ENCODE results near the gene CKAP5. TPM values are rescaled to one million over a fixed set of nuclear protein-coding genes. Genes with fewer than 3 reads are reported as not detected.

CKAP5 gene
- total and polyA plus RNA-seq, 2 experiments from 2014 or later: 67.9 to 120 TPM

DNA sequence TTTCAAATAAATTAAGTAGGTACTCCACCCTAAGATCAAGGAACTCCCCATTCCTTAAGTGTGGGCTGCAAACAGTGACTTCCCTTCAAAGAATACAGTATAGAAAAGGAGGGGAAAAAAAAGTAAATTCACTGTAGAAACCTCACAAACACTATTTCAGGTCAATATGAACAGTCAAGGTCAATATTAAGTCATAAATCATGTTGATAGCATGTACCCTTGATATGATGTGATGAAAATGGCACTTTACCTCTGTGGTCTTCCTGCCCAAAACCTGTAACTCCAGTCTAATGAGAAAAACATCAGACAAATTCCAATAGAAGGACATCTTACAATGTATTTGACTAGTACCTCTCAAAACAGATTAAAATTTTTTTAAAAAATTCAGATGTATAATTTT, 8.2 kb downstream of the CKAP5 start:
- Histone ChIP-seq H3K27ac (ENCODE audit: low read depth) (no peak overlapping the region), H3K36me3 (ENCODE audit: insufficient read depth) (no peaks in the 10 kb centered on the region), H3K27me3 (ENCODE audit: insufficient read depth) (no peaks in the 10 kb centered on the region), H3K9me2 (ENCODE audit: insufficient read depth) (no peaks in the 10 kb centered on the region), H4K20me1 (replicated peaks; ENCODE audit: insufficient read depth) (peaks cover 47% of the 10 kb centered on the region), H3K4me3 (no peak overlapping the region), H3K4me2 (no peak overlapping the region), H3F3A (replicated peaks; ENCODE audit: low read depth) (no peaks in the 10 kb centered on the region), H3K4me1 (ENCODE audit: insufficient read depth) (peaks cover 29% of the 10 kb centered on the region), H2AFZ (no peak overlapping the region), H3K79me2 (replicated peaks; ENCODE audit: insufficient read depth) (peaks cover 100% of the 10 kb centered on the region)
- no peak for TF ChIP-seq JUNB (IDR thresholded peaks at IDR 0.05; ENCODE audit: unreplicated experiment)
- TF ChIP-seq, protein P1, sequence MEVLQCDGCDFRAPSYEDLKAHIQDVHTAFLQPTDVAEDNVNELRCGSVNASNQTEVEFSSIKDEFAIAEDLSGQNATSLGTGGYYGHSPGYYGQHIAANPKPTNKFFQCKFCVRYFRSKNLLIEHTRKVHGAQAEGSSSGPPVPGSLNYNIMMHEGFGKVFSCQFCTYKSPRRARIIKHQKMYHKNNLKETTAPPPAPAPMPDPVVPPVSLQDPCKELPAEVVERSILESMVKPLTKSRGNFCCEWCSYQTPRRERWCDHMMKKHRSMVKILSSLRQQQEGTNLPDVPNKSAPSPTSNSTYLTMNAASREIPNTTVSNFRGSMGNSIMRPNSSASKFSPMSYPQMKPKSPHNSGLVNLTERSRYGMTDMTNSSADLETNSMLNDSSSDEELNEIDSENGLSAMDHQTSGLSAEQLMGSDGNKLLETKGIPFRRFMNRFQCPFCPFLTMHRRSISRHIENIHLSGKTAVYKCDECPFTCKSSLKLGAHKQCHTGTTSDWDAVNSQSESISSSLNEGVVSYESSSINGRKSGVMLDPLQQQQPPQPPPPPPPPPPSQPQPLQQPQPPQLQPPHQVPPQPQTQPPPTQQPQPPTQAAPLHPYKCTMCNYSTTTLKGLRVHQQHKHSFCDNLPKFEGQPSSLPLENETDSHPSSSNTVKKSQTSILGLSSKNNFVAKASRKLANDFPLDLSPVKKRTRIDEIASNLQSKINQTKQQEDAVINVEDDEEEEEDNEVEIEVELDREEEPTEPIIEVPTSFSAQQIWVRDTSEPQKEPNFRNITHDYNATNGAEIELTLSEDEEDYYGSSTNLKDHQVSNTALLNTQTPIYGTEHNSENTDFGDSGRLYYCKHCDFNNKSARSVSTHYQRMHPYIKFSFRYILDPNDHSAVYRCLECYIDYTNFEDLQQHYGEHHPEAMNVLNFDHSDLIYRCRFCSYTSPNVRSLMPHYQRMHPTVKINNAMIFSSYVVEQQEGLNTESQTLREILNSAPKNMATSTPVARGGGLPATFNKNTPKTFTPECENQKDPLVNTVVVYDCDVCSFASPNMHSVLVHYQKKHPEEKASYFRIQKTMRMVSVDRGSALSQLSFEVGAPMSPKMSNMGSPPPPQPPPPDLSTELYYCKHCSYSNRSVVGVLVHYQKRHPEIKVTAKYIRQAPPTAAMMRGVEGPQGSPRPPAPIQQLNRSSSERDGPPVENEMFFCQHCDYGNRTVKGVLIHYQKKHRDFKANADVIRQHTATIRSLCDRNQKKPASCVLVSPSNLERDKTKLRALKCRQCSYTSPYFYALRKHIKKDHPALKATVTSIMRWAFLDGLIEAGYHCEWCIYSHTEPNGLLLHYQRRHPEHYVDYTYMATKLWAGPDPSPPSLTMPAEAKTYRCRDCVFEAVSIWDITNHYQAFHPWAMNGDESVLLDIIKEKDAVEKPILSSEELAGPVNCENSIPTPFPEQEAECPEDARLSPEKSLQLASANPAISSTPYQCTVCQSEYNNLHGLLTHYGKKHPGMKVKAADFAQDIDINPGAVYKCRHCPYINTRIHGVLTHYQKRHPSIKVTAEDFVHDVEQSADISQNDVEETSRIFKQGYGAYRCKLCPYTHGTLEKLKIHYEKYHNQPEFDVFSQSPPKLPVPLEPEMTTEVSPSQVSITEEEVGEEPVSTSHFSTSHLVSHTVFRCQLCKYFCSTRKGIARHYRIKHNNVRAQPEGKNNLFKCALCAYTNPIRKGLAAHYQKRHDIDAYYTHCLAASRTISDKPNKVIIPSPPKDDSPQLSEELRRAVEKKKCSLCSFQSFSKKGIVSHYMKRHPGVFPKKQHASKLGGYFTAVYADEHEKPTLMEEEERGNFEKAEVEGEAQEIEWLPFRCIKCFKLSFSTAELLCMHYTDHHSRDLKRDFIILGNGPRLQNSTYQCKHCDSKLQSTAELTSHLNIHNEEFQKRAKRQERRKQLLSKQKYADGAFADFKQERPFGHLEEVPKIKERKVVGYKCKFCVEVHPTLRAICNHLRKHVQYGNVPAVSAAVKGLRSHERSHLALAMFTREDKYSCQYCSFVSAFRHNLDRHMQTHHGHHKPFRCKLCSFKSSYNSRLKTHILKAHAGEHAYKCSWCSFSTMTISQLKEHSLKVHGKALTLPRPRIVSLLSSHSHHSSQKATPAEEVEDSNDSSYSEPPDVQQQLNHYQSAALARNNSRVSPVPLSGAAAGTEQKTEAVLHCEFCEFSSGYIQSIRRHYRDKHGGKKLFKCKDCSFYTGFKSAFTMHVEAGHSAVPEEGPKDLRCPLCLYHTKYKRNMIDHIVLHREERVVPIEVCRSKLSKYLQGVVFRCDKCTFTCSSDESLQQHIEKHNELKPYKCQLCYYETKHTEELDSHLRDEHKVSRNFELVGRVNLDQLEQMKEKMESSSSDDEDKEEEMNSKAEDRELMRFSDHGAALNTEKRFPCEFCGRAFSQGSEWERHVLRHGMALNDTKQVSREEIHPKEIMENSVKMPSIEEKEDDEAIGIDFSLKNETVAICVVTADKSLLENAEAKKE (CRISPR knock-in tag; IDR thresholded peaks at IDR 0.05): no peak
- TF ChIP-seq ZNF331 (CRISPR knock-in tag; IDR thresholded peaks at IDR 0.05; ENCODE audit: low read depth): no peak
- no peak for TF ChIP-seq CREB1 (CRISPR knock-in tag; IDR thresholded peaks at IDR 0.05; ENCODE audit: low read depth)
- TF ChIP-seq, protein P2, sequence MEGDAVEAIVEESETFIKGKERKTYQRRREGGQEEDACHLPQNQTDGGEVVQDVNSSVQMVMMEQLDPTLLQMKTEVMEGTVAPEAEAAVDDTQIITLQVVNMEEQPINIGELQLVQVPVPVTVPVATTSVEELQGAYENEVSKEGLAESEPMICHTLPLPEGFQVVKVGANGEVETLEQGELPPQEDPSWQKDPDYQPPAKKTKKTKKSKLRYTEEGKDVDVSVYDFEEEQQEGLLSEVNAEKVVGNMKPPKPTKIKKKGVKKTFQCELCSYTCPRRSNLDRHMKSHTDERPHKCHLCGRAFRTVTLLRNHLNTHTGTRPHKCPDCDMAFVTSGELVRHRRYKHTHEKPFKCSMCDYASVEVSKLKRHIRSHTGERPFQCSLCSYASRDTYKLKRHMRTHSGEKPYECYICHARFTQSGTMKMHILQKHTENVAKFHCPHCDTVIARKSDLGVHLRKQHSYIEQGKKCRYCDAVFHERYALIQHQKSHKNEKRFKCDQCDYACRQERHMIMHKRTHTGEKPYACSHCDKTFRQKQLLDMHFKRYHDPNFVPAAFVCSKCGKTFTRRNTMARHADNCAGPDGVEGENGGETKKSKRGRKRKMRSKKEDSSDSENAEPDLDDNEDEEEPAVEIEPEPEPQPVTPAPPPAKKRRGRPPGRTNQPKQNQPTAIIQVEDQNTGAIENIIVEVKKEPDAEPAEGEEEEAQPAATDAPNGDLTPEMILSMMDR (conservative IDR thresholded peaks at IDR 0.05; ENCODE audit: low read depth in 2 of 2): no peak
- TF ChIP-seq, protein P3, sequence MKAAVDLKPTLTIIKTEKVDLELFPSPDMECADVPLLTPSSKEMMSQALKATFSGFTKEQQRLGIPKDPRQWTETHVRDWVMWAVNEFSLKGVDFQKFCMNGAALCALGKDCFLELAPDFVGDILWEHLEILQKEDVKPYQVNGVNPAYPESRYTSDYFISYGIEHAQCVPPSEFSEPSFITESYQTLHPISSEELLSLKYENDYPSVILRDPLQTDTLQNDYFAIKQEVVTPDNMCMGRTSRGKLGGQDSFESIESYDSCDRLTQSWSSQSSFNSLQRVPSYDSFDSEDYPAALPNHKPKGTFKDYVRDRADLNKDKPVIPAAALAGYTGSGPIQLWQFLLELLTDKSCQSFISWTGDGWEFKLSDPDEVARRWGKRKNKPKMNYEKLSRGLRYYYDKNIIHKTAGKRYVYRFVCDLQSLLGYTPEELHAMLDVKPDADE (IDR thresholded peaks at IDR 0.05): no peak
- no peak for TF ChIP-seq EZH2phosphoT487 (IDR thresholded peaks at IDR 0.05; ENCODE audit: unreplicated experiment)
- no peak overlapping the region for H3K27ac Mint-ChIP-seq
- H3K9me3 Mint-ChIP-seq: no peaks in the 10 kb centered on the region
- DNase-seq (ENCODE audit: low spot score): no peak
- no peak for ATAC-seq
- no peak overlapping the region for H3K4me3 Mint-ChIP-seq
- no peaks in the 10 kb centered on the region; the same call in 1 of the 3 replicates for H3K36me3 Mint-ChIP-seq (ENCODE audit: low read depth)
- peaks cover 30% of the 10 kb centered on the region for H3K4me1 Mint-ChIP-seq
- H3K27me3 Mint-ChIP-seq (ENCODE audit: insufficient read depth, low read depth, poor library complexity): no peaks in the 10 kb centered on the region

All from GM23338 (cell line).